22Rv1 (cell line): Measurements from ENCODE around the gene HLA-F.

ENCODE experiments used
- ZFX ChIP-seq: fragments of 450-650 bp; IDR thresholded peaks from 2 replicates; pipeline ENCODE4 v1.6.1; 2017; ENCODE audit warnings: antibody characterized with exemption, borderline replicate concordance
- TF ChIP-seq, protein P1 (sequence below): fragments of 450-650 bp; IDR thresholded peaks from 2 replicates; pipeline ENCODE4 v1.5.1; 2017; ENCODE audit warnings: mild to moderate bottlenecking

DNA sequence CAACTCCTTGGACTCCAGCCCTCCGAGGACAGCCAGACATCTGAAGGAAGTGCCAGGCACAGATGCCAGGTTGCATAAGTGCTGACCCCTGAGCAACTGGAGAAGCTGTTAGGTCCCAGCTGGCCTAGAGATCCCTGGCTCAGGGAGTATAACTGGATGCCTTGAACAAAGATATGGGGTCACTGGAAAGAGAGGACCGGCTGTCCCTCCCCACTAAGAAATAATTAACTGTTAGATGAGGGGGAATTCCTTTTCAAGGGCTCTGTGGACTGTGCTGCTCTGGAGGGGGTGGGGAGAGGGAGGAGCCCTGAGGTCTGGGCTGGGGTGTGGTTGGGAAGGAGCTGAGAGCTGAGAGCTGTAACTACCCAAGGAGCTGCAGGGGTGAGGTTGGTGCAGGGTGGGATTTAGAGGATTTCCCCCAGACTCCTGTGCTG, 39.6 kb downstream of the HLA-F start:
- TF ChIP-seq, protein P1, sequence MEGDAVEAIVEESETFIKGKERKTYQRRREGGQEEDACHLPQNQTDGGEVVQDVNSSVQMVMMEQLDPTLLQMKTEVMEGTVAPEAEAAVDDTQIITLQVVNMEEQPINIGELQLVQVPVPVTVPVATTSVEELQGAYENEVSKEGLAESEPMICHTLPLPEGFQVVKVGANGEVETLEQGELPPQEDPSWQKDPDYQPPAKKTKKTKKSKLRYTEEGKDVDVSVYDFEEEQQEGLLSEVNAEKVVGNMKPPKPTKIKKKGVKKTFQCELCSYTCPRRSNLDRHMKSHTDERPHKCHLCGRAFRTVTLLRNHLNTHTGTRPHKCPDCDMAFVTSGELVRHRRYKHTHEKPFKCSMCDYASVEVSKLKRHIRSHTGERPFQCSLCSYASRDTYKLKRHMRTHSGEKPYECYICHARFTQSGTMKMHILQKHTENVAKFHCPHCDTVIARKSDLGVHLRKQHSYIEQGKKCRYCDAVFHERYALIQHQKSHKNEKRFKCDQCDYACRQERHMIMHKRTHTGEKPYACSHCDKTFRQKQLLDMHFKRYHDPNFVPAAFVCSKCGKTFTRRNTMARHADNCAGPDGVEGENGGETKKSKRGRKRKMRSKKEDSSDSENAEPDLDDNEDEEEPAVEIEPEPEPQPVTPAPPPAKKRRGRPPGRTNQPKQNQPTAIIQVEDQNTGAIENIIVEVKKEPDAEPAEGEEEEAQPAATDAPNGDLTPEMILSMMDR = no peak
- TF ChIP-seq ZFX = no peak
